ENCODE results near the gene WFDC9. TPM values are rescaled to one million over a fixed set of nuclear protein-coding genes. Genes with fewer than 3 reads are reported as not detected.

Gene WFDC9
- total RNA-seq, 1 donor from 2014 or later = not detected

GRCh38 chr20:45630371-45630770 is 713 bp downstream of the WFDC9 start:
- H3K36me3 Mint-ChIP-seq (ENCODE audit: low read depth) = no peaks in the 10 kb centered on the region
- peaks cover 10% of the 10 kb centered on the region for H3K27me3 Mint-ChIP-seq (ENCODE audit: low read depth)
- intact Hi-C loops (cut with micrococcal nuclease) = no loop called here
- no peaks in the 10 kb centered on the region for H3K4me1 Mint-ChIP-seq (ENCODE audit: low read depth)
- H3K9me3 Mint-ChIP-seq = no peaks in the 10 kb centered on the region
- H3K4me3 Mint-ChIP-seq (ENCODE audit: low read depth) = no peak overlapping the region
- no peak overlapping the region for H3K27ac Mint-ChIP-seq
- DNase-seq (ENCODE audit: low spot score) = no peak

- Mint-ChIP-seq H3K9me3 (no peaks in the 10 kb centered on the region), H3K4me3 (ENCODE audit: low read depth) (no peak within 1 kb of the TSS)
These were observed 1.5 kb downstream of the WFDC9 start, which contains the start of gene WFDC10A for GRCh38 chr20:45629496-45630100. WFDC10A (plus strand) TSS chr20:45629739; CDS start chr20:45629814, 75 bp downstream.

GRCh38 chr20:45626540-45626939 is 4.5 kb downstream of the WFDC9 start:
- peaks cover 9% of the 10 kb centered on the region for H3K27me3 Mint-ChIP-seq (ENCODE audit: low read depth)
- no peak for DNase-seq (ENCODE audit: low spot score)
- H3K4me1 Mint-ChIP-seq (ENCODE audit: low read depth) = no peaks in the 10 kb centered on the region
- no peak overlapping the region for H3K27ac Mint-ChIP-seq
- H3K4me3 Mint-ChIP-seq (ENCODE audit: low read depth) = no peak overlapping the region
- H3K9me3 Mint-ChIP-seq = no peaks in the 10 kb centered on the region
- intact Hi-C loops (cut with micrococcal nuclease) = no loop called here
- H3K36me3 Mint-ChIP-seq (ENCODE audit: low read depth) = no peaks in the 10 kb centered on the region

More at GRCh38 chr20:45629496-45630100, 1.5 kb downstream of the WFDC9 start, which contains the start of gene WFDC10A:
- Mint-ChIP-seq H3K27ac (no peak within 1 kb of the TSS), H3K4me1 (ENCODE audit: low read depth) (no peaks in the 10 kb centered on the region), H3K36me3 (ENCODE audit: low read depth) (no peaks in the 10 kb centered on the region), H3K27me3 (ENCODE audit: low read depth) (peaks cover 10% of the 10 kb centered on the region)
- no peak for DNase-seq (ENCODE audit: low spot score)
- intact Hi-C loops (cut with micrococcal nuclease) = no loop called here

- H3K36me3 Mint-ChIP-seq (ENCODE audit: low read depth) = no peaks in the 10 kb centered on the region
- no peak for DNase-seq (ENCODE audit: low spot score)
- peaks cover 6% of the 10 kb centered on the region for H3K27me3 Mint-ChIP-seq (ENCODE audit: low read depth)
- no peak overlapping the region for H3K4me3 Mint-ChIP-seq (ENCODE audit: low read depth)
- no peak overlapping the region for H3K27ac Mint-ChIP-seq
- no peaks in the 10 kb centered on the region for H3K4me1 Mint-ChIP-seq (ENCODE audit: low read depth)
- no peaks in the 10 kb centered on the region for H3K9me3 Mint-ChIP-seq
- intact Hi-C loops (cut with micrococcal nuclease) = no loop called here
These were observed 9.5 kb downstream of the WFDC9 start for GRCh38 chr20:45621593-45621992.

- H3K27ac Mint-ChIP-seq = no peak overlapping the region
- H3K36me3 Mint-ChIP-seq (ENCODE audit: low read depth) = no peaks in the 10 kb centered on the region
- no peak overlapping the region for H3K4me3 Mint-ChIP-seq (ENCODE audit: low read depth)
- H3K4me1 Mint-ChIP-seq (ENCODE audit: low read depth) = peaks cover 2% of the 10 kb centered on the region
- intact Hi-C loops (cut with micrococcal nuclease) = loop anchor here (10.0 kb wide), 1 partner anchor 1837 kb away; no protein-coding TSS in a partner anchor
- H3K27me3 Mint-ChIP-seq (ENCODE audit: low read depth) = peaks cover 10% of the 10 kb centered on the region
- H3K9me3 Mint-ChIP-seq = no peaks in the 10 kb centered on the region
- no peak for DNase-seq (ENCODE audit: low spot score)
These were observed 13.5 kb downstream of the WFDC9 start for GRCh38 chr20:45617591-45617990.

- H3K4me1 Mint-ChIP-seq (ENCODE audit: low read depth) = peaks cover 22% of the 10 kb centered on the region
- intact Hi-C loops (cut with micrococcal nuclease) = loop anchor here (10.0 kb wide), 1 partner anchor 1842 kb away; no protein-coding TSS in a partner anchor
- H3K27ac Mint-ChIP-seq = no peak overlapping the region
- H3K27me3 Mint-ChIP-seq (ENCODE audit: low read depth) = peaks cover 6% of the 10 kb centered on the region
- DNase-seq (ENCODE audit: low spot score) = no peak
- H3K4me3 Mint-ChIP-seq (ENCODE audit: low read depth) = no peak overlapping the region
- peaks cover 31% of the 10 kb centered on the region for H3K9me3 Mint-ChIP-seq
- no peaks in the 10 kb centered on the region for H3K36me3 Mint-ChIP-seq (ENCODE audit: low read depth)
These were observed 18.8 kb downstream of the WFDC9 start for GRCh38 chr20:45612314-45612713.

GRCh38 chr20:45611054-45611453 is 20.0 kb downstream of the WFDC9 start:
- intact Hi-C loops (cut with micrococcal nuclease) = loop anchor here (1.0 to 10.0 kb wide), 2 partner anchors 141 to 1844 kb away; no protein-coding TSS in a partner anchor
- Mint-ChIP-seq H3K27me3 (ENCODE audit: low read depth) (peaks cover 6% of the 10 kb centered on the region), H3K4me1 (ENCODE audit: low read depth) (peaks cover 27% of the 10 kb centered on the region), H3K27ac (peak overlapping the region; percentile 21), H3K36me3 (ENCODE audit: low read depth) (no peaks in the 10 kb centered on the region), H3K9me3 (peaks cover 41% of the 10 kb centered on the region), H3K4me3 (ENCODE audit: low read depth) (no peak overlapping the region)
- no peak for DNase-seq (ENCODE audit: low spot score)

GRCh38 chr20:45607810-45608209 is 23.3 kb downstream of the WFDC9 start:
- DNase-seq (ENCODE audit: low spot score) = no peak
- intact Hi-C loops (cut with micrococcal nuclease) = no loop called here
- peaks cover 58% of the 10 kb centered on the region for H3K9me3 Mint-ChIP-seq

GRCh38 chr20:45595235-45595634 is 35.8 kb downstream of the WFDC9 start:
- Mint-ChIP-seq H3K27ac (no peak overlapping the region), H3K4me3 (ENCODE audit: low read depth) (no peak overlapping the region), H3K27me3 (ENCODE audit: low read depth) (peaks cover 9% of the 10 kb centered on the region), H3K9me3 (no peaks in the 10 kb centered on the region), H3K36me3 (ENCODE audit: low read depth) (no peaks in the 10 kb centered on the region), H3K4me1 (ENCODE audit: low read depth) (no peaks in the 10 kb centered on the region)
- DNase-seq (ENCODE audit: low spot score) = no peak
- intact Hi-C loops (cut with micrococcal nuclease) = no loop called here

More at GRCh38 chr20:45607810-45608209, 23.3 kb downstream of the WFDC9 start:
- no peak overlapping the region for H3K4me3 Mint-ChIP-seq (ENCODE audit: low read depth)
- H3K36me3 Mint-ChIP-seq (ENCODE audit: low read depth) = no peaks in the 10 kb centered on the region
- peaks cover 27% of the 10 kb centered on the region for H3K4me1 Mint-ChIP-seq (ENCODE audit: low read depth)
- H3K27ac Mint-ChIP-seq = no peak overlapping the region
- H3K27me3 Mint-ChIP-seq (ENCODE audit: low read depth) = peaks cover 2% of the 10 kb centered on the region

GRCh38 chr20:45593498-45593897 is 37.6 kb downstream of the WFDC9 start:
- H3K27me3 Mint-ChIP-seq (ENCODE audit: low read depth) = peaks cover 16% of the 10 kb centered on the region

GRCh38 chr20:45592574-45593189 is 38.4 kb downstream of the WFDC9 start:
- no peaks in the 10 kb centered on the region for H3K36me3 Mint-ChIP-seq (ENCODE audit: low read depth)
- intact Hi-C loops (cut with micrococcal nuclease) = loop anchor here (1.0 kb wide), 1 partner anchor 179 kb away; no protein-coding TSS in a partner anchor
- H3K9me3 Mint-ChIP-seq = no peaks in the 10 kb centered on the region
- H3K27me3 Mint-ChIP-seq (ENCODE audit: low read depth) = peaks cover 16% of the 10 kb centered on the region
- no peak overlapping the region for H3K4me3 Mint-ChIP-seq (ENCODE audit: low read depth)
- no peak overlapping the region for H3K27ac Mint-ChIP-seq
- H3K4me1 Mint-ChIP-seq (ENCODE audit: low read depth) = no peaks in the 10 kb centered on the region
- no peak for DNase-seq (ENCODE audit: low spot score)

More at GRCh38 chr20:45593498-45593897, 37.6 kb downstream of the WFDC9 start:
- H3K4me1 Mint-ChIP-seq (ENCODE audit: low read depth) = no peaks in the 10 kb centered on the region
- no peaks in the 10 kb centered on the region for H3K36me3 Mint-ChIP-seq (ENCODE audit: low read depth)
- no peaks in the 10 kb centered on the region for H3K9me3 Mint-ChIP-seq
- no peak for DNase-seq (ENCODE audit: low spot score)
- intact Hi-C loops (cut with micrococcal nuclease) = no loop called here
- H3K4me3 Mint-ChIP-seq (ENCODE audit: low read depth) = no peak overlapping the region
- H3K27ac Mint-ChIP-seq = no peak overlapping the region

- DNase-seq (ENCODE audit: low spot score) = no peak
- intact Hi-C loops (cut with micrococcal nuclease) = no loop called here
- Mint-ChIP-seq H3K9me3 (no peaks in the 10 kb centered on the region), H3K27ac (no peak overlapping the region), H3K4me1 (ENCODE audit: low read depth) (no peaks in the 10 kb centered on the region), H3K4me3 (ENCODE audit: low read depth) (no peak overlapping the region), H3K36me3 (ENCODE audit: low read depth) (no peaks in the 10 kb centered on the region), H3K27me3 (ENCODE audit: low read depth) (peaks cover 14% of the 10 kb centered on the region)
These were observed 41.4 kb downstream of the WFDC9 start for GRCh38 chr20:45589725-45590124.

GRCh38 chr20:45588800-45589199 is 42.3 kb downstream of the WFDC9 start:
- DNase-seq (ENCODE audit: low spot score) = no peak
- no peak overlapping the region for H3K27ac Mint-ChIP-seq
- no peaks in the 10 kb centered on the region for H3K4me1 Mint-ChIP-seq (ENCODE audit: low read depth)
- H3K27me3 Mint-ChIP-seq (ENCODE audit: low read depth) = peaks cover 9% of the 10 kb centered on the region
- no peaks in the 10 kb centered on the region for H3K36me3 Mint-ChIP-seq (ENCODE audit: low read depth)
- no peaks in the 10 kb centered on the region for H3K9me3 Mint-ChIP-seq
- H3K4me3 Mint-ChIP-seq (ENCODE audit: low read depth) = no peak overlapping the region
- intact Hi-C loops (cut with micrococcal nuclease) = no loop called here
